Measurements from ENCODE around the gene TDRD12. TPM values are rescaled to one million over a fixed set of nuclear protein-coding genes. Genes with fewer than 3 reads are reported as not detected.

The TDRD12 gene
- total and polyA plus RNA-seq, 8 donors: 0.06 to 0.84 (median 0.11) TPM; not detected in 3

GRCh38 chr19:32873247-32873959 lies 153.8 kb downstream of the TDRD12 start:
- H3K4me3 ChIP-seq: no peak overlapping the region
- H3K36me3 ChIP-seq: no peaks in the 10 kb centered on the region
- TF ChIP-seq, protein P1, sequence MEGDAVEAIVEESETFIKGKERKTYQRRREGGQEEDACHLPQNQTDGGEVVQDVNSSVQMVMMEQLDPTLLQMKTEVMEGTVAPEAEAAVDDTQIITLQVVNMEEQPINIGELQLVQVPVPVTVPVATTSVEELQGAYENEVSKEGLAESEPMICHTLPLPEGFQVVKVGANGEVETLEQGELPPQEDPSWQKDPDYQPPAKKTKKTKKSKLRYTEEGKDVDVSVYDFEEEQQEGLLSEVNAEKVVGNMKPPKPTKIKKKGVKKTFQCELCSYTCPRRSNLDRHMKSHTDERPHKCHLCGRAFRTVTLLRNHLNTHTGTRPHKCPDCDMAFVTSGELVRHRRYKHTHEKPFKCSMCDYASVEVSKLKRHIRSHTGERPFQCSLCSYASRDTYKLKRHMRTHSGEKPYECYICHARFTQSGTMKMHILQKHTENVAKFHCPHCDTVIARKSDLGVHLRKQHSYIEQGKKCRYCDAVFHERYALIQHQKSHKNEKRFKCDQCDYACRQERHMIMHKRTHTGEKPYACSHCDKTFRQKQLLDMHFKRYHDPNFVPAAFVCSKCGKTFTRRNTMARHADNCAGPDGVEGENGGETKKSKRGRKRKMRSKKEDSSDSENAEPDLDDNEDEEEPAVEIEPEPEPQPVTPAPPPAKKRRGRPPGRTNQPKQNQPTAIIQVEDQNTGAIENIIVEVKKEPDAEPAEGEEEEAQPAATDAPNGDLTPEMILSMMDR (IDR thresholded peaks at IDR 0.05): no peak
- no peak for FAIRE-seq
- no peaks in the 10 kb centered on the region for H3K27me3 ChIP-seq
- H3K9me3 ChIP-seq: no peaks in the 10 kb centered on the region
- DNase-seq: no peak
- intact Hi-C loops (cut with DNase I): no loop called here
- no peak overlapping the region for H3K27ac ChIP-seq
- WGBS, 2 donors: 84 to 88% methylated on average over 18 of the region's 18 CpGs
- no peaks in the 10 kb centered on the region for H3K4me1 ChIP-seq
- no peak for ATAC-seq

- no peaks in the 10 kb centered on the region for H3K9me3 ChIP-seq
- H3K4me3 ChIP-seq: no peak overlapping the region
- no peak overlapping the region for H3K27ac ChIP-seq
- WGBS, 2 donors: 84 to 88% methylated on average over 9 of the region's 9 CpGs
- ATAC-seq (no peak), FAIRE-seq (no peak), DNase-seq (no peak)
- no peaks in the 10 kb centered on the region for H3K4me1 ChIP-seq
- intact Hi-C loops (cut with DNase I): no loop called here
- no peaks in the 10 kb centered on the region for H3K36me3 ChIP-seq
- TF ChIP-seq, protein P1 (IDR thresholded peaks at IDR 0.05): no peak
- H3K27me3 ChIP-seq: no peaks in the 10 kb centered on the region
Measured at GRCh38 chr19:32874605-32875004, 155.0 kb downstream of the TDRD12 start.

- Histone ChIP-seq H3K9me3 (no peaks in the 10 kb centered on the region), H3K36me3 (no peaks in the 10 kb centered on the region), H3K4me3 (no peak overlapping the region), H3K27ac (no peak overlapping the region), H3K4me1 (no peaks in the 10 kb centered on the region), H3K27me3 (no peaks in the 10 kb centered on the region)
- intact Hi-C loops (cut with DNase I): no loop called here
- TF ChIP-seq, protein P1 (IDR thresholded peaks at IDR 0.05): no peak
- FAIRE-seq (no peak), DNase-seq (no peak), ATAC-seq (no peak)
- WGBS, 2 donors: 74 to 79% methylated on average over 7 of the region's 7 CpGs
Measured at GRCh38 chr19:32875428-32875827, 155.9 kb downstream of the TDRD12 start.

DNA sequence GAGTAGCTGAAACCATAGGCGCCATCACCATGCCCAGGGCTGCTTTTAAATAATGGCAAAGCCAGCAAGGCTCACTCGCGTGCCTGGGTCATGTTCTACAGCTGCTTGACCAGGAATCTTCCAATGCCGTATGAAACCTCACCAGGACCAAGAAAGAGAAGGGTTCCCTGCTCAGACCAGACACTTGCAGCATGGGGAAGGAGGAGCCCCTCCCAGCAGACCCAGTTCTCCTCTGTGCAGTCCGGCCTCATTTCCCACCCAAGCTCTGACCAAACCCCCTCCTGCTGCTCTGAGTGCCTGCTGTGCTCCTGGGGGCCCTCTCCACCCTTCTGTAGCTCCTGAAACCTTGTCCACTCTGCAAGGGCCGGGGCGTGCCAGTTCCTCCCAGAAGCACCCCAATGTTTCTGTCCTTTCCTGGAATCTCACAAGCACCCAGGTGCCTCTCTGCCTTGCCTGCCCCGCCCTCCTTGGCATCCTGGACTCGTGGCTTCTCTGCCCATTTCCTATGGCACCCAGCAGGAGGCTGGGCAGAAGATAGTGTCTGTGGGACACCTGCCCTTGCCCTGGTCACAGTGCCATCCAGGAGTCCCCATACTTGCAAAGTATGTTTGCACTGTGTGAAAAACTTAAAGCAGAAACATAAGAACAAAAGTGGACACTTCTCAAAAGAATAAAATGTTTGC lies 156.8 kb downstream of the TDRD12 start:
- Histone ChIP-seq H3K36me3 (no peaks in the 10 kb centered on the region), H3K27me3 (no peaks in the 10 kb centered on the region), H3K4me1 (no peaks in the 10 kb centered on the region), H3K27ac (no peak overlapping the region), H3K9me3 (no peaks in the 10 kb centered on the region), H3K4me3 (no peak overlapping the region)
- FAIRE-seq (no peak), ATAC-seq (no peak), DNase-seq (no peak)
- TF ChIP-seq, protein P1 (IDR thresholded peaks at IDR 0.05): no peak
- intact Hi-C loops (cut with DNase I): no loop called here
- 86 to 87% methylated on average over 9 of the region's 9 CpGs for WGBS, 2 donors

- DNase-seq (no peak), ATAC-seq (no peak), FAIRE-seq (no peak)
- no peaks in the 10 kb centered on the region for H3K36me3 ChIP-seq
- H3K4me1 ChIP-seq: no peaks in the 10 kb centered on the region
- TF ChIP-seq, protein P1 (IDR thresholded peaks at IDR 0.05): no peak
- no peaks in the 10 kb centered on the region for H3K27me3 ChIP-seq
- intact Hi-C loops (cut with DNase I): no loop called here
- WGBS, 2 donors: 91% methylated on average over 12 of the region's 12 CpGs
- H3K4me3 ChIP-seq: no peak overlapping the region
- H3K9me3 ChIP-seq: no peaks in the 10 kb centered on the region
- no peak overlapping the region for H3K27ac ChIP-seq
Measured at GRCh38 chr19:32876919-32877285, 157.3 kb downstream of the TDRD12 start.

All from pancreas (tissue), 10 donors.